GM19324 (cell line): ENCODE measurements around the gene MICAL2.

Experiments used
- ATAC-seq: cut with Tn5 transposase; IDR thresholded peaks from one replicate; pipeline ENCODE4 v1.9.1; 2021; ENCODE audit warnings: mild to moderate bottlenecking, moderate library complexity; ENCODE audit not compliant: unreplicated experiment, low FRiP score

Gene MICAL2

GRCh38 chr11:12261551-12261950 is 151.2 kb downstream of the MICAL2 start:
- no peak for ATAC-seq

- no peak for ATAC-seq
Measured at GRCh38 chr11:12263141-12263693, 152.8 kb downstream of the MICAL2 start.

- ATAC-seq, result no peak
Measured at GRCh38 chr11:12264361-12264760, 154.0 kb downstream of the MICAL2 start.

- no peak for ATAC-seq
Measured at GRCh38 chr11:12266132-12266531, 155.7 kb downstream of the MICAL2 start.

GRCh38 chr11:12266943-12267342 is 156.6 kb downstream of the MICAL2 start:
- ATAC-seq, result no peak

- no peak for ATAC-seq
Measured at GRCh38 chr11:12267921-12268320, 157.5 kb downstream of the MICAL2 start.

GRCh38 chr11:12269104-12269441 is 158.7 kb downstream of the MICAL2 start:
- ATAC-seq, result no peak

- no peak for ATAC-seq
Measured at GRCh38 chr11:12269446-12270214, 159.2 kb downstream of the MICAL2 start.

GRCh38 chr11:12270215-12270797 is 159.9 kb downstream of the MICAL2 start:
- no peak for ATAC-seq

GRCh38 chr11:12270817-12271216 is 160.4 kb downstream of the MICAL2 start:
- ATAC-seq, result no peak

- ATAC-seq, result no peak
Measured at GRCh38 chr11:12271241-12271640, 160.9 kb downstream of the MICAL2 start.

- ATAC-seq, result no peak
Measured at GRCh38 chr11:12271826-12272366, 161.5 kb downstream of the MICAL2 start.

GRCh38 chr11:12272821-12273617 is 162.6 kb downstream of the MICAL2 start:
- no peak for ATAC-seq

- ATAC-seq, result no peak
Measured at GRCh38 chr11:12273618-12273995, 163.2 kb downstream of the MICAL2 start.

GRCh38 chr11:12274056-12274455 is 163.7 kb downstream of the MICAL2 start:
- no peak for ATAC-seq

- no peak for ATAC-seq
Measured at GRCh38 chr11:12274558-12275197, 164.3 kb downstream of the MICAL2 start.

- ATAC-seq, result no peak
Measured at GRCh38 chr11:12275818-12276217, 165.4 kb downstream of the MICAL2 start.

GRCh38 chr11:12276356-12276755 is 166.0 kb downstream of the MICAL2 start:
- no peak for ATAC-seq

GRCh38 chr11:12276831-12277475 is 166.6 kb downstream of the MICAL2 start:
- ATAC-seq, result no peak
